Measurements from ENCODE around the gene ENAM. TPM values are rescaled to one million over a fixed set of nuclear protein-coding genes. Genes with fewer than 3 reads are reported as not detected.

ENAM gene
- total RNA-seq, 1 experiment from 2014 or later, result not detected

GRCh38 chr4:70583952-70584834 lies 44.4 kb upstream of the ENAM start:
- Histone ChIP-seq H3K4me1 (ENCODE audit: control insufficient read depth, insufficient read depth, low read length) (no peaks in the 10 kb centered on the region), H3K4me3 (ENCODE audit: low read depth in 2 of 2, low read length in 2 of 2) (no peak overlapping the region), H3K27ac (ENCODE audit: low read length) (no peak overlapping the region), H3K36me3 (ENCODE audit: control insufficient read depth, insufficient read depth, low read length) (no peaks in the 10 kb centered on the region), H3K27me3 (ENCODE audit: control insufficient read depth, insufficient read depth, low read length) (no peaks in the 10 kb centered on the region), H3K9me3 (ENCODE audit: control insufficient read depth, insufficient read depth, low read depth, low read length) (no peaks in the 10 kb centered on the region)
- POLR2A ChIA-PET, result no interaction called here
- no TSS peak for BruUV-seq (replicated peaks)
- intact Hi-C loops (cut with micrococcal nuclease; ENCODE audit: unreplicated experiment), result no loop called here
- CTCF ChIA-PET, result no interaction called here
- ATAC-seq (no peak), DNase-seq (ENCODE audit: low read depth, low spot score) (no peak)
- in situ Hi-C loops (cut with HindIII; ENCODE audit: low pct_unique_long_range_greater_than_20kb, low sequenced_read_pairs), result no loop called here
- TF ChIP-seq TCF7L2 (IDR thresholded peaks at IDR 0.05; ENCODE audit: low read depth, low read length), result no peak
- no peak for TF ChIP-seq SIN3A (IDR thresholded peaks at IDR 0.05; ENCODE audit: borderline replicate concordance, insufficient read depth, low read depth, low read length)
- no peak for TF ChIP-seq CTCF (IDR thresholded peaks at IDR 0.05)
- TF ChIP-seq REST (IDR thresholded peaks at IDR 0.05; ENCODE audit: insufficient read depth in 1 of 2, low read depth in 2 of 2, low read length in 1 of 2), result no peak
- no peak for TF ChIP-seq POLR2AphosphoS5 (IDR thresholded peaks at IDR 0.05; ENCODE audit: low read depth, low read length)

GRCh38 chr4:70586841-70587240 lies 41.7 kb upstream of the ENAM start:
- Histone ChIP-seq H3K27me3 (ENCODE audit: control insufficient read depth, insufficient read depth, low read length) (no peaks in the 10 kb centered on the region), H3K36me3 (ENCODE audit: control insufficient read depth, insufficient read depth, low read length) (no peaks in the 10 kb centered on the region), H3K9me3 (ENCODE audit: control insufficient read depth, insufficient read depth, low read depth, low read length) (no peaks in the 10 kb centered on the region), H3K4me3 (ENCODE audit: low read depth in 2 of 2, low read length in 2 of 2) (no peak overlapping the region), H3K27ac (ENCODE audit: low read length) (no peak overlapping the region), H3K4me1 (ENCODE audit: control insufficient read depth, insufficient read depth, low read length) (no peaks in the 10 kb centered on the region)
- no peak for TF ChIP-seq SIN3A (IDR thresholded peaks at IDR 0.05; ENCODE audit: borderline replicate concordance, insufficient read depth, low read depth, low read length)
- TF ChIP-seq TCF7L2 (IDR thresholded peaks at IDR 0.05; ENCODE audit: low read depth, low read length), result no peak
- TF ChIP-seq CTCF (IDR thresholded peaks at IDR 0.05), result no peak
- no peak for TF ChIP-seq REST (IDR thresholded peaks at IDR 0.05; ENCODE audit: insufficient read depth in 1 of 2, low read depth in 2 of 2, low read length in 1 of 2)
- no peak for DNase-seq (ENCODE audit: low read depth, low spot score)
- POLR2A ChIA-PET, result no interaction called here
- intact Hi-C loops (cut with micrococcal nuclease; ENCODE audit: unreplicated experiment) (no loop called here), in situ Hi-C loops (cut with HindIII; ENCODE audit: low pct_unique_long_range_greater_than_20kb, low sequenced_read_pairs) (no loop called here)
- CTCF ChIA-PET, result no interaction called here
- BruUV-seq (replicated peaks), result no TSS peak
- ATAC-seq, result no peak

Measured in Panc1 (cell line).